ENCODE data around the gene TIMM50.

TIMM50 gene

DNA sequence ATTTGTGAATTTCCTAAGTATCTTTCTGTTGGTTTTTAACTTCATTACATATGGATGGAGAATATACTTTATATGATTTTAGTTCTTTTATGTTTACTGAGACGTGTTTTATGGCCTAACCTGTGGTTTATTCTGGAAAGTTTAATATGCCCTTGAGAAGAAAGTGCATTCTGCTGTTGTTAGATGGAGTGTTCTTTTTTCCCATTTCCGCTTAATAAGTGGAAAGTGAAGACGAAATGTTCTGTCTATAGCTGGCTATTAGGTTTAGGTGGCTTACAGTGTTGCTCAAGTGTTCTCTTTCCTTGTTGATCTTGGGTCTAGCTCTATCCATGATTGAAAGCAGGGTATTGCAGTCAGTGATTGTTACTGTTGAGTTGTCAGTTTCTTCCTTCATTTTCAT, 17.2 kb upstream of the TIMM50 start:
- Histone ChIP-seq H4K8ac (ENCODE audit: low read length) (no peak overlapping the region), H2BK15ac (ENCODE audit: low read depth, poor library complexity, severe bottlenecking) (no peak overlapping the region), H3K9me3 (ENCODE audit: control insufficient read depth, low read length) (no peaks in the 10 kb centered on the region), H3K18ac (ENCODE audit: low read depth in 1 of 2, low read length in 2 of 2) (no peak overlapping the region), H3K27me3 (ENCODE audit: control insufficient read depth in 1 of 2, insufficient read depth in 1 of 2, low read length in 2 of 2) (no peaks in the 10 kb centered on the region), H3K14ac (ENCODE audit: low read length in 2 of 2) (no peak overlapping the region), H3K4ac (ENCODE audit: low read depth in 1 of 2, low read length in 2 of 2) (no peak overlapping the region), H3K4me2 (ENCODE audit: low read length, poor library complexity, severe bottlenecking) (no peak overlapping the region), H2BK5ac (ENCODE audit: low read depth, low read length, poor library complexity, severe bottlenecking) (no peak overlapping the region), H3K79me1 (replicated peaks; ENCODE audit: low read length, poor library complexity, severe bottlenecking) (peaks cover 56% of the 10 kb centered on the region), H3K9ac (ENCODE audit: low read length) (no peak overlapping the region), H2BK12ac (ENCODE audit: low read length in 2 of 2) (no peak overlapping the region), H2BK120ac (ENCODE audit: low read depth, low read length) (no peak overlapping the region), H2AFZ (ENCODE audit: low read depth, low read length) (no peak overlapping the region), H4K91ac (ENCODE audit: low read length) (no peak overlapping the region), H3K4me3 (ENCODE audit: insufficient read depth in 1 of 2, low read depth in 1 of 2, low read length in 2 of 2) (no peak overlapping the region), H3K27ac (ENCODE audit: low read length, poor library complexity, severe bottlenecking) (no peak overlapping the region), H3K36me3 (ENCODE audit: control insufficient read depth in 1 of 2, insufficient read depth in 2 of 2, low read depth in 1 of 2, low read length in 2 of 2) (peaks cover 77 to 84% of the 10 kb centered on the region in 2 experiments), H3K4me1 (ENCODE audit: control insufficient read depth, insufficient read depth, low read depth, low read length) (no peaks in the 10 kb centered on the region), H3K23ac (ENCODE audit: low read length in 2 of 2) (no peak overlapping the region), H2AK5ac (ENCODE audit: low read length, severe bottlenecking) (no peak overlapping the region)
- DNase-seq = no peak
- WGBS = 97% methylated on average over 3 of the region's 3 CpGs

DNA sequence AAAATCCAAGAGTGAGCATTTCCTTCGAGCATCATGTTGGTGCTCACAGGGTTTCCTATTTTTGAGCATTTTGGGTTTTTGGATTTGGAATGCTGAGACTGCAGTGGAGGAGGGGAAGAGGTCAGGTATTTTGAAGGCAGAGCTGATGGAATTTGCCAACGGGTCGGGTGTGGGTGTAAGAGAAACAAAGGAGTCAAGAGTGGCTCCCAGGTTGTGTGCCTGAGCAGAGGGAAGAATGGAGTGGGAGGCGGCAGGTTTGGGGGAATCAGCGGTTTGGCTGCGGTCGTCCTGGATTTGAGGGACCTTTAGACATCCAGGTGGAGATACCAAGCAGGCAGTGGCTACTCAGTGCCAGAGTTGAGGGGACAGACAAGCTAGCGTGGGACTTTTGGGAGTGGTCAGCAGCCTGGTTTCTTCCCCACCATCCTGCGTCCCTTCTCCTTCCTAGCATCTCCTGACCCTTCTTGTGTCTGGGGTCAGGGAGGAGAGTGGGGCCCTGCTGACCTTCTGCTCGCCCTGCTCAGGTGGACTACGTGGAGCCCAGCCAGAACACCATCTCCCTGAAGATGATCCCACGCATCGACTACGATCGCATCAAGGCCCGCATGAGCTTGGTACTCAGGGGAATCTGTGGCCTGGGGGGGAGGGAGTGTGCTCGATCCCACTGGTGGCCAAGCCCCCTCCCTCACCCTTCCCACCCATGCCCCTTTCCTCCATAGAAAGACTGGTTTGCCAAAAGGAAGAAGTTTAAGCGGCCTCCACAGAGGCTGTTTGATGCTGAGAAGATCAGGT, 14.5 kb upstream of the TIMM50 start:
- H3K36me3 ChIP-seq (ENCODE audit: control insufficient read depth in 1 of 2, insufficient read depth in 2 of 2, low read depth in 1 of 2, low read length in 2 of 2) = peaks cover 77 to 84% of the 10 kb centered on the region in 2 experiments
- no peaks in the 10 kb centered on the region for H3K27me3 ChIP-seq (ENCODE audit: control insufficient read depth in 1 of 2, insufficient read depth in 1 of 2, low read length in 2 of 2)
- no peak overlapping the region for H3K23ac ChIP-seq (ENCODE audit: low read length in 2 of 2)
- H2BK12ac ChIP-seq (ENCODE audit: low read length in 2 of 2) = no peak overlapping the region
- no peak overlapping the region for H2BK120ac ChIP-seq (ENCODE audit: low read depth, low read length)
- H2BK5ac ChIP-seq (ENCODE audit: low read depth, low read length, poor library complexity, severe bottlenecking) = no peak overlapping the region
- H3K9me3 ChIP-seq (ENCODE audit: control insufficient read depth, low read length) = no peaks in the 10 kb centered on the region
- no peak for DNase-seq
- H2AFZ ChIP-seq (ENCODE audit: low read depth, low read length) = no peak overlapping the region
- no peak overlapping the region for H4K8ac ChIP-seq (ENCODE audit: low read length)
- no peak overlapping the region for H3K4me2 ChIP-seq (ENCODE audit: low read length, poor library complexity, severe bottlenecking)
- no peak overlapping the region for H2AK5ac ChIP-seq (ENCODE audit: low read length, severe bottlenecking)
- H3K79me1 ChIP-seq (replicated peaks; ENCODE audit: low read length, poor library complexity, severe bottlenecking) = peaks cover 54% of the 10 kb centered on the region
- no peak overlapping the region for H3K18ac ChIP-seq (ENCODE audit: low read depth in 1 of 2, low read length in 2 of 2)
- WGBS = 98% methylated on average over 10 of the region's 18 CpGs
- no peak overlapping the region for H3K9ac ChIP-seq (ENCODE audit: low read length)
- H2BK15ac ChIP-seq (ENCODE audit: low read depth, poor library complexity, severe bottlenecking) = no peak overlapping the region
- H3K4me3 ChIP-seq (ENCODE audit: insufficient read depth in 1 of 2, low read depth in 1 of 2, low read length in 2 of 2) = no peak overlapping the region
- no peaks in the 10 kb centered on the region for H3K4me1 ChIP-seq (ENCODE audit: control insufficient read depth, insufficient read depth, low read depth, low read length)
- H3K14ac ChIP-seq (ENCODE audit: low read length in 2 of 2) = no peak overlapping the region
- H3K27ac ChIP-seq (ENCODE audit: low read length, poor library complexity, severe bottlenecking) = no peak overlapping the region
- no peak overlapping the region for H4K91ac ChIP-seq (ENCODE audit: low read length)
- H3K4ac ChIP-seq (ENCODE audit: low read depth in 1 of 2, low read length in 2 of 2) = no peak overlapping the region

DNA sequence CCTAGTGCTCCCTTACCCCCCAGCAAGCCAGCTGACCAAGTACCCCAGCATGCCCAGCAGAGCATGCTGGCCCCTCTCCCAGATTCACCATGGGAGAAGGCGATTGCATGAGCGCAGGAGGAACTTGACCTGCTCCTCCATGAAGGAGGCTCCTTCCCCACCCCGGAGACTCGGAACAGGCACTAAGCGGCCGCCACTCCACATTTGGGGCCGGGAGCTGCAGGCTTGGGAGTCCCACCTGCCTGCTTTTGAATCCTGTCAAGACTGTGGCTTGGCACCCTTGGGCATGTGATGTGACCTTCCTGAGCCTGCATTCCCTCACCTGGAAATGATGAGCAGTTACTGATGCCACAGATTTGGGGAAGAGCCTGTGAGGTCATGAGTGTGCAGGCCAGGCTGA, 12.7 kb upstream of the TIMM50 start:
- DNase-seq = no peak
- WGBS = 98% methylated on average over 7 of the region's 7 CpGs
- H3K18ac ChIP-seq (ENCODE audit: low read depth in 1 of 2, low read length in 2 of 2) = no peak overlapping the region
- no peak overlapping the region for H3K23ac ChIP-seq (ENCODE audit: low read length in 2 of 2)
- H3K27ac ChIP-seq (ENCODE audit: low read length, poor library complexity, severe bottlenecking) = no peak overlapping the region
- H3K27me3 ChIP-seq (ENCODE audit: control insufficient read depth in 1 of 2, insufficient read depth in 1 of 2, low read length in 2 of 2) = no peaks in the 10 kb centered on the region
- H3K4me1 ChIP-seq (ENCODE audit: control insufficient read depth, insufficient read depth, low read depth, low read length) = no peaks in the 10 kb centered on the region
- peaks cover 57% of the 10 kb centered on the region for H3K79me1 ChIP-seq (replicated peaks; ENCODE audit: low read length, poor library complexity, severe bottlenecking)
- H3K4me3 ChIP-seq (ENCODE audit: insufficient read depth in 1 of 2, low read depth in 1 of 2, low read length in 2 of 2) = no peak overlapping the region
- H2BK15ac ChIP-seq (ENCODE audit: low read depth, poor library complexity, severe bottlenecking) = no peak overlapping the region
- H4K91ac ChIP-seq (ENCODE audit: low read length) = no peak overlapping the region
- H2BK5ac ChIP-seq (ENCODE audit: low read depth, low read length, poor library complexity, severe bottlenecking) = no peak overlapping the region
- no peak overlapping the region for H2AK5ac ChIP-seq (ENCODE audit: low read length, severe bottlenecking)
- no peak overlapping the region for H3K4me2 ChIP-seq (ENCODE audit: low read length, poor library complexity, severe bottlenecking)
- H2AFZ ChIP-seq (ENCODE audit: low read depth, low read length) = no peak overlapping the region
- H3K4ac ChIP-seq (ENCODE audit: low read depth in 1 of 2, low read length in 2 of 2) = no peak overlapping the region
- H3K14ac ChIP-seq (ENCODE audit: low read length in 2 of 2) = no peak overlapping the region
- H2BK12ac ChIP-seq (ENCODE audit: low read length in 2 of 2) = no peak overlapping the region
- H4K8ac ChIP-seq (ENCODE audit: low read length) = no peak overlapping the region
- H3K36me3 ChIP-seq (ENCODE audit: control insufficient read depth in 1 of 2, insufficient read depth in 2 of 2, low read depth in 1 of 2, low read length in 2 of 2) = peaks cover 90 to 93% of the 10 kb centered on the region in 2 experiments
- H3K9me3 ChIP-seq (ENCODE audit: control insufficient read depth, low read length) = no peaks in the 10 kb centered on the region
- no peak overlapping the region for H3K9ac ChIP-seq (ENCODE audit: low read length)
- no peak overlapping the region for H2BK120ac ChIP-seq (ENCODE audit: low read depth, low read length)

DNA sequence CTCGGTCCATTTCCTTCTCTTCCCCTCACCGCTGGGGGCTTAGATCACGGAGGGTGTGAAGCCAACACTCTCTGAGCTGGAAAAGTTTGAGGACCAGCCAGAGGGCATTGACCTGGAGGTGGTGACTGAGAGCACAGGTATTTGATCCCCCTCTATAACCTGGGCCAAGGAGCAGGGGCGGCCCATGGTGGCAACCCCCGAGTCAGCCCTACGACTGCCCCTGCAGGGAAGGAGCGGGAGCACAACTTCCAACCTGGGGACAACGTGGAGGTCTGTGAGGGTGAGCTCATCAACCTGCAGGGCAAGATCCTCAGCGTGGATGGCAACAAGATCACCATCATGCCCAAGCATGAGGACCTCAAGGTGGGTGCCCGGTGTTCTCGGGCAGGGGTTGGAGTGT, 11.6 kb upstream of the TIMM50 start:
- no peak overlapping the region for H2AFZ ChIP-seq (ENCODE audit: low read depth, low read length)

More for the DNA sequence above, 11.6 kb upstream of the TIMM50 start:
- H4K8ac ChIP-seq (ENCODE audit: low read length) = no peak overlapping the region
- H3K36me3 ChIP-seq (ENCODE audit: control insufficient read depth in 1 of 2, insufficient read depth in 2 of 2, low read depth in 1 of 2, low read length in 2 of 2) = peaks cover 96 to 99% of the 10 kb centered on the region in 2 experiments
- H3K18ac ChIP-seq (ENCODE audit: low read depth in 1 of 2, low read length in 2 of 2) = no peak overlapping the region
- no peak overlapping the region for H3K9ac ChIP-seq (ENCODE audit: low read length)
- H3K27me3 ChIP-seq (ENCODE audit: control insufficient read depth in 1 of 2, insufficient read depth in 1 of 2, low read length in 2 of 2) = no peaks in the 10 kb centered on the region
- H2BK5ac ChIP-seq (ENCODE audit: low read depth, low read length, poor library complexity, severe bottlenecking) = no peak overlapping the region
- no peaks in the 10 kb centered on the region for H3K4me1 ChIP-seq (ENCODE audit: control insufficient read depth, insufficient read depth, low read depth, low read length)
- no peak overlapping the region for H4K91ac ChIP-seq (ENCODE audit: low read length)
- no peak overlapping the region for H2BK120ac ChIP-seq (ENCODE audit: low read depth, low read length)
- H3K27ac ChIP-seq (ENCODE audit: low read length, poor library complexity, severe bottlenecking) = no peak overlapping the region
- no peak overlapping the region for H3K14ac ChIP-seq (ENCODE audit: low read length in 2 of 2)
- H2AK5ac ChIP-seq (ENCODE audit: low read length, severe bottlenecking) = no peak overlapping the region
- no peak overlapping the region for H2BK15ac ChIP-seq (ENCODE audit: low read depth, poor library complexity, severe bottlenecking)
- H3K23ac ChIP-seq (ENCODE audit: low read length in 2 of 2) = no peak overlapping the region
- 92% methylated on average over 11 of the region's 11 CpGs for WGBS
- DNase-seq = no peak
- H3K4me3 ChIP-seq (ENCODE audit: insufficient read depth in 1 of 2, low read depth in 1 of 2, low read length in 2 of 2) = no peak overlapping the region
- peaks cover 57% of the 10 kb centered on the region for H3K79me1 ChIP-seq (replicated peaks; ENCODE audit: low read length, poor library complexity, severe bottlenecking)
- no peak overlapping the region for H3K4ac ChIP-seq (ENCODE audit: low read depth in 1 of 2, low read length in 2 of 2)
- H2BK12ac ChIP-seq (ENCODE audit: low read length in 2 of 2) = no peak overlapping the region
- no peak overlapping the region for H3K4me2 ChIP-seq (ENCODE audit: low read length, poor library complexity, severe bottlenecking)
- H3K9me3 ChIP-seq (ENCODE audit: control insufficient read depth, low read length) = no peaks in the 10 kb centered on the region

All from mesenchymal stem cell (in vitro differentiated cells and primary cell).